HG02943 (cell line): Measurements from ENCODE around the gene TNIP3.
"Not testable (repeated sequence)": the region's sequence is repeated elsewhere in the genome, so short reads cannot be mapped to it uniquely, and the experiment has no call there.

Experiments
- ATAC-seq: cut with Tn5 transposase; IDR thresholded peaks from one replicate; pipeline ENCODE4 v1.9.1; 2021; ENCODE audit warnings: mild to moderate bottlenecking, low read depth, moderate library complexity; ENCODE audit not compliant: unreplicated experiment

The TNIP3 gene

DNA sequence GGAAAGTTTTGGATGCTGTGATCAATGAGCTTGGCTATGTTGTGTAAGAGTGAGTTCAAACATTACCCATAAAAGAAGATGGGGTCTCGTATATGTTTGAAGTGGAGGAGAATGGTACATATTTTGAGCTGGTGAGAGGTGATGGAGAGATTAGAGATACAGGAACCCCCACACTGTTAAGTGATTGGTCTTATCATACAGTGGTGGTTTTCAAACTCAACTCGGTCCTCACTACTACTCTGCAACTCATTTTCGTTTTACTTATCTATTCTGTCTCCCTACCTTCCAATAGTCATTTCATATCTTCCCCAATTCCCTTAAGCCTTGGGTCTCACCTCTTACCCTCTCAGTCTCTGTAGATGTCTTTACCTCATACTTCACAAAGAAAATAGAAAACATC, 16.4 kb upstream of the TNIP3 start:
- no peak for ATAC-seq

DNA sequence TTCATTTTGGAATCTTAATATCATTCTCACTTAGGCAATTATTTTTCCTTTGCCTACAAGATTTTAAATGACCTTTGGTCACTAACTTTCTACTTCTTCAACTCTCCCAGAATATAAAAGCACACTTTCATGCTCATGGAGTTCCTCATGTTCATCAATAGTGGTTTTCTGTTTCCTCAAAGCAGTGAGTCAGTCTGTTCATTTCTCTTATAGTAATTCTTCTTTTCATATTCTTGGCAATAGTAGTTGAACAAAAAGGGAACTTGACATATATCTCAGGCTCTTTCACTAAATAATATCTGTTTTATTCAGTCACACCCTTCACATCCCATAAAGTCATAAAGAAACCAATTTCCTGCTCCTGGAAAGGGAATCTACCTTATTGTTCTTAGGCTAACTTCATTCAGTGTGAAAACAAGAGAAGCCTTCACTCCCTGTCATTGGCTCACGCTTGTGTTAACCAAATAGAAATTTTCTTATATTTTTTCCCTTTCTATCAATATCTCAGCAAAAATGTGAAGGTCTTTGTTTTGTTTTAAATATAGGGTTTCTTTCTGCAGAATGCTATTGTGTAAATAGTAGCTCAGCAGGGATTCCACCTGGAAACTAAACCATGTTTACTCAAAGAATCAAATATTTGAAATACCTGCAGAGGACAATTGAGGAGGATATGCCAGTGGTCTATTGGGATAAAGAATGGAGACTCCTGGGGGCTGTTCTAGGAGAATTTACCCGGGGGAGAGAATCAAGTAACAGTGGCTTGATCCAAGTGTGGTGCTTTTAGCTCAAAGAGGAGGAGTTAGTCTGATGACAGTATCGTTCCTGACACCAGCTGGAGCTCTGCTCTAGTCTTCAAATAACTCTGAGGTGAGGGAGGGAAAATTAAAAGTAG, 13.4 kb upstream of the TNIP3 start:
- ATAC-seq = no peak

DNA sequence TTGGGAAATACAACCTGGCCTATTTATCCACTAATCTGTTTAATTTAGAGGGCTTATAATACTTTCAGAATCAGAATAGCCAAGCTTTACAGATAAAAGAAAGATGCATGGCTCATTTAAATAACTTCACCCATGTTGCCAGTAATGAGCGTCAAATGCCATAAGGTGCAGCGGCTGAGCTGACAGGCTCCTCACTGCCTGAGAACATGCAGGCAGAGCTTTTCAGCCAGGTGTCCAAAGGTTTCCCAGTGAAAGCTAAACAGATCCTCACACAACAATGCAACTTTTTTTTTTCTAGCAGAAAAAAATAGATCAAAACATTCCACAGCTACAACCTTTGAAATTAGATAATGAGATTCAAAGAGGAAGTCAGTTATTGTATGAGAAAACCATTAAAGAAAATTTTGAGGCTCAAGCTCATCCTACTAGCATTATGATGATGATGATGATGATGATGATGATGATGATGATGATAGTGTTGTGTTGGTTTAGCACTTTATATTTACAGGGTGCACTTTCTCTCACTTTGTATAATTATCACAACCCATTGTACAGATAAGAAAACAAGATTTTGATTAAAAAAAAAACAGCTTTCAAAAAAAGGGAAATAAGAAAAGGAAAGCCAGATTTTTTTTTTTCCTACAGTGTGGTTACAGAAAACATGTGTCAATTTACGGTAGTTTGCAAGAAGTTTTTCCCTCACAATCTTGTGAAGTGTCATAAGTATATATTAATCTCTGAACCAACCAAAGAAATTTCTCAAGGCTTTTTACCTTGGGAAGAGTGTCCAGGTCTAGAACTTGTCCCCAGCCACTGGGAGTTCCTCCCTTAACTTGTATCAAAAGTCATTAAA, 12.2 kb upstream of the TNIP3 start:
- no peak for ATAC-seq

DNA sequence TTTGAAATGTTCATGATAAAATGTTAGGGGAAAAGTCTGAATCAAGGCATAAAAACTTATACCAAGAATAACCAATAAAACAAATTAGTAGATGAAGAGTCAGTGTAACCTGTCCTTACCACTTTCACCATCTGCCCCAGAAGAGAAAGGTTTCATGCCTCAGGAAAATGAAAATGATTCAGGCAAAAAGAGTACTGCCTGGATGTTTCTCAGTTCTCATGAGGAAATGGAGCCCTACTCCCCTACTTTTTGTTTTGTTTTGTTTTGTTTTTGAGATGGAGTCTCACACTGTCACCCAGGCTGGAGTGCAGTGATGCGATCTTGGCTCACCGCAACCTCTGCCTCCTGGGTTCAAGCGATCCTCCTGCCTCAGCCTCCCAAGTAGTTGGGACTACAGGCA, 7.4 kb upstream of the TNIP3 start:
- ATAC-seq = not testable (repeated sequence)

DNA sequence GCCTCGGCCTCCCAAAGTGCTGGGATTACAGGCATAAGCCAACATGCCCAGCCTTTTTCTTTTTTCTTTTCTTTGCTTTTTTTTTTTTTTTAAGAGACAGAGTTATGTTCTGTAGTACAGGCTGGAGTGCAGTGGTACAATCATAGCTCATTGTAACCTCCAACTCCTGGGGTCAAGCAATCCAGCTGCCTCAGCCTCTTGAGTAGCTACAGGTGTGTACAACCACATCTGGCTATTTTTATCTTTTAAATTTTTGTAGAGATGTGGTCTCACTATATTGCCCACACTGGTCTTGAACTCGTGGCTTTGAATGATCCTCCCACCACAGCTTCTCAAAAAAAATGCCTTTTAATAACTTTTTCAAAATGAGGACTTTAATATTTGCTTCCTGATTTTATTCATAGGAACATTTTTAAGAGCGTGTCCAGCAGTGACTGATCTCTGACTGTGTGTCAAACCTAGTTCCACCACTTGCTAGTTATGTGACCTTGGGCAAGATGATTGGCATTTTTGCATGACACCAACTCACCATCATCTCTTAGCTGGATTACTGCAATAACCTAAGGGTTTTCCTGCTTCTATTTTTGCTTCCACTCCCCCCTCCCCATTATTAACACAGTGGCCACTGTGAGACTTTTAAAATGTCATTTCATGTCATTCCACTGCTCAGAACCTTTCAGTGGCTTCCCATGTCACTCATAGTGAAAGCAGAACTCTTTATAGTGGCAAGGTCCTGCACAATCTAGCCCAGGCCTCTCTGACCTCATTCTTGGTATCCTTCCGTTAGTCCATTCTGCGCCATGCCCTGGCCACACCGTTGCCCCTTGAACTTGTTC, 4.5 kb upstream of the TNIP3 start:
- ATAC-seq = no peak

DNA sequence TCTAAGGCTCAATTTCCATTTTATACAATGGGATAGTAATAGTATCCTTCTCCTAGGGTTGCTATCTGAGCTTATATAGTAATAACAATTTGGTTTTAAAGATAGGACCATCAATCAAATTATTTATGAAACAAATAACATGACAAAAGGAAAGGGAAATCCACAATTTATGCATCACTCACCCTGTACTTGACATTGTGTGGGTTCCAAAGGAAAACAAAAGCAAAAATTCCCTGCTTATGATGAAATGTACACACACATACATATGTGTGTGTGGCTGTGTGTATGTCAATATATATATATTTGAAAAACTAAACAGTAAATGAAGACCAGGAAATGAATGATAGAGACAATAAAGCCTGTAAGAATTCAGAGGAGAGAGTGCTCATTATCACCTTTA, 2.9 kb upstream of the TNIP3 start:
- ATAC-seq = no peak

DNA sequence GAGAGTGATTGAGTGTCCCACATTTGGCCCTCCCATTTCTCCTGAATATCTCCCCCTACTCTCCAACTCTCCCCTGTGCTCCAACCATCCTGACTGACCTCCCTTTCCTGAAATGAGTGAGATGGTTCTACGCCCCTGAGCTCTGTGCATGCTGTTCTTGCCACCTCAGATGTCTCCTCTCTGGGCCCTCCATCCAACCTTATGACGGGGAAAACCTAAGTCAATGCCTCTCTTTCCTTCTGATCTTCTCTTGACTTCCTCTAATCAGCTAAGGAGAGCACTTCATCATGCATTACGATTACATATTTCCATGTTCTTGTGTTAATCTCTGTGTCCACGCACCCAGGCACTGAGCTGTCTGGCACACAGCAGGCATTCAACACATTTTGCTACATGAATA, 1.1 kb upstream of the TNIP3 start:
- ATAC-seq = no peak

DNA sequence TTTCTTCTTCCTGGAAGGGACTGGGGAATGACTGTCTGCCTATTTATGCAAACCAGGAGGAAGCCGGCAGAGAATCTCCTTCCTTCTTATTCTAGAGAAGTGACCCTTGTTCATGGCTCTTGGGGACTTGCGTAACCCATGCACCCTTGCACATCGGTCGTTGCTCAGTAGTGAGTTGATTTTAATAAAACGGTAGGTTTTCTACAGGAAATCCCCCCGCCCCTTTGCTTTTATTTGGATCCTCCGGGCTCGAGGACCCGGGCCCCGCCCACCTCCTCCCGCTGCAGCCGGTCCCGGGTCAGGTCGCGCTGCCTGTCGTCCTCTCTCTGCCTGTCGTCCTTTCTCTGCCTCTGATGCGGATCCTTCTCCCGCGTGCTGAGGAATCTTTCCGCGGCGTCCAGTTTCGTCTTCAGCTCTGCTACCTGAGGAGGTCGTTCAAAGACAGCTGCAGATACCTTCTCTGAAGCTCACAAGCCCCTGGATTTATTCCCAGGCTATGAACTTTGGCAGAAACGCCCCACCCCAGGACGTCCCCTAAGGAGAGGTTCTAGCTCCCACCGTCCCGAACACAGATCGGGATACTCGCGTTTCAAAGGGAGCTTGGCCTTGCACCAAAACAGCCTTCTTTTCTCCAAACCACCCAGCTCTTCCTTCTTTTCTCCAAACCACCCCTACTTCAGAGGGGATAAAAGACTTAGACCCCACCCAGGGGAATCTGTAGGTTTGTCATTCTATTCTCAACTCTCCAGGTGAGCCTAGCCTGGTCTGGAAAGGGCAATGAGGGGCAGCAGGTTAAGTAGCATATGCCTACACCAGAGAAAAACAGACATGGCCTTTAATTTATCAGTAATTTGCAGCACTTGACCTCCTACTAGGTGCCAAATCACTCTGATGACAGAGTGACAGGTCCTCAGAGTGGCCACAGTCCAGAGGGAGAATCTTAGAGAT, 7.0 kb downstream of the TNIP3 start:
- ATAC-seq = no peak

DNA sequence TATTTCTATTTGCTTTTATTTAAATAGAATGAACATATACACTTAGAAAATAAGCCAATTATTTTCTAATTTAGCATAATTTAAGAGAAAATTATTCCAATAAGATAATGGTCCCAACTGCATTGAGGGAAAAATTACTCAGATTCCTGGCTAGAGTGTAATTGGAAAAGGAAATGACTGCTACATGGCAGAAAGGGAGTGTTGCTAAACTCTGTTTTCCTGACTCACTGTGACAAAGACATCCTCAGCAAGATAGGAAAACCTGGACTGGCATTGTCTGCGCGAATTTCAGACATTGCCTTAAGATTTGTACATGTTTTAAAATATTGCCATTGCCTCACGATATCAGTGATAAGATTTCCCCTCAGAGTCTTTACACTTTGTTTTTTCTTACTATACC, 8.2 kb downstream of the TNIP3 start:
- ATAC-seq = no peak

DNA sequence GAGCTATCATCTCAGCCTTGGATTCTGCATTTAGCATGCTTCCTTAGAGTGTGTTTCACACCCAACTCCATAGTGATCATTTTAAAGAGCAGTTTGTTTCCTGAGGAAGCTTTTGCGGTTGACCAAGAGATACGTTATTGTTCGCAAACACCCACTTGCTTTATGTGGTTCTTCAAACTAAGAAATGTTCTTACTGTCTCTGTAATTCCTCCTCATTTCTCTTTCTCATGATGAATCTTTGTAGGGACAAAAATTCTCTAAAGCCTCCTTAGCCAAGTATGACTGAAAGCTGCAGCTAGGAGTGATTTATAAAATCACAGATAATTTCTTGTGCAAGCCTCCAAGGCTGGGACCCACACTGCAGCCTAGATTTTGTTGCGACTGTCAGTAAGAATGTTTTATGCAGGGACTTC, 10.0 kb downstream of the TNIP3 start:
- ATAC-seq = no peak

DNA sequence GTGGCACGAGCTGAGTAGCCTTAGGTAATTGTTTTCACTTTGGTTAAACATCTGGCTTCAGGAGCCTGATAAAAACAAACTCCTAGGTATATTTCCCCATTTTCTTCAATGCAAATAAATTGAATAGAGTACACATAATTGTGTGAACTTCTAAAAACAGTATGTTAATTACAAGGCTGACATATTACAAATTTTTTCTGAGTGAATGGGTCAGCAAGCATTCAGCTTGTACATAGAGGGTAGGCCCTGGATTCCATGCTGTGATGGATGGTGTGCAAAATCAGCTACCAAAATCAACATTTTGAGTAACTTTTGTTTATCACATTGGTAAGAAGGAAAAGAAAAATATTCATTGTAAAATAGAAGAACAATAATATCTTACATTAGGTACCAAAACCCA, 12.2 kb downstream of the TNIP3 start:
- no peak for ATAC-seq

DNA sequence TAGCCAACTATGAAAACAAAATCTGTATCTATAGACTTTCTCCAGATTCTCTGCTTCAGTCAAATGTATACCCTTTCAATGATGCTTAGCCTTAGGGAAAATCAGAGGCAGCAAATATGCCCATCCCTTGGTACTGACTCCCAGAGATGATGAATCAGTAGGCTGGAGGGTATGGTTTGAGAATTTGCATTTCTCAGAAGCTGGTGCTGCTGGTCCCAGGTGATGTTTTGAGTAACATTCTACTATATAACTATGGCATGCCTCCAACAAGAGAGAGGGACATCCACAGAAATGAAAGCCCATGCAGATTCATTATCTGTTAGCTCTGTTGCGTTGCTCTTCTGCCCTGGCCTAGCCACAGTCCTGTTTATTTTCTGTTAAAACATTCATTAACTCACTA, 13.6 kb downstream of the TNIP3 start:
- ATAC-seq = no peak

DNA sequence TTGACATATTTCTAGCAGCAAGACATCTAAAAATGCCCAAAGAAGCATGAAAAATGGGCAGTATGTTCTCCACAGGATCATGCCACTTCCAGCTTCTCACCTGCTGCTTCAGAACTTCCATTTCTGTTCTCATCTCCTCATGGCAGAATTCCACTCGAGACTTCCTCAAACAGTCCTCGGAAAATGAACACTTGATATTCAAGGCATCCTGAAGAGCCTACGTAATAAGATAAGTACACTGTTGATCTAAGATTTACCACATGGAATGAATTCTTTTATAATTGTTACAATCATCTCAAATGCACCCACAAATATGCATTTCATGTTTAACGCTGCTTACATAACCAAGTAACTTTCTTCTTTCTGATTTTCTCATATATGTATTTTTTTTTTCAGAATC, 14.1 kb downstream of the TNIP3 start:
- ATAC-seq = no peak

DNA sequence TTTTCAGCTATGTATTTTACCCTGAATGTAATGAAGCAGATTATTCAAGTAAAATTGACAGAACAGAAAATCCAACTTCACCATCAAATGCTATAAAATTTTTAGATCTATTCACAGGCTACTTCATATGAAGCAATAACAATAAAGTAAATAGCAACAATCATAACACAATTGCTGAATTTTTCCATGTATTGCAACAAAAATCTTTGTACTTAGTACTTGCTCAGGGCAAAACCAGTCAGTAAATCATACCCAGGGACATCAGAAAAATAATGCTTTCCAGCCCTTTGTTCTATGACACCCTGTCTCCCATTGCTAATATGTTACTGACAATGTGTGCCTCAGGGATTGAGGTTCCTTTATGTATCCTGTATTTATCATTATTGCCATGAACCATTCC, 15.5 kb downstream of the TNIP3 start:
- no peak for ATAC-seq

DNA sequence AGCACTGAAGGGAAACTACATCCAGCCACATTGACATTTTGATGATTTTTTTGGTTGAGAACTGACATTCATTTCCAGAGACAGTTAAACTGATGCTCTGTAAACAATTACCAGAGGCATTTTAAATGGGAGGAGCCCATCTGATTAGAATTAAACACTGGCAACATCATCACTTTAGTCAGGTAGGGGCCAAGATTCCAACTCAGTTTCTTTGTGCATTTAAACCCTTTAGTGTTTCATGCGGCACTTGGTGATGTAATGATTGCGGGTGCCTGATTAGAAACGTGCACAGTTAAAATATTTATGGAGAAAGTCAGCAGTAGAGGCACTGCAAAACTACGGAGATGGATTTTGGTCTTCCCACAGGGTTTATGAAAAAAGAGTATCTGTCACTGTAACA, 16.1 kb downstream of the TNIP3 start:
- ATAC-seq = no peak

DNA sequence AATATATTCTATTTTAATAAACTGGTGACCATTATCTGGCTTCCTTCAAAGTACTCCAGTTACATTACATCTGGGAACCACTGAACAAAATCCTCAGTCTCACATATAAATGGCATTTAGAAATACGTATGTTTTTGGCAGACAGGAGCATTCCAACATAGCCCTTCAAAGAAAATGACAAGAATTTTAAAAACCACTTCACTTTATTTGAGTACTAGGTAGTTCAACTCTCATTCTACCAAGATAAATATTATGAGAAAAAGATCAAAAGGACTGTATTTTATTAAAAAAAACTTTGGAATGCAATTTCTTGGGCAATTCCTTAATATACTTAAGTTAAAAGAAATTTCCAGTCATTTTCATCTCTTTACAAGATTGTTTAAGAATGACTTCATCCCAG, 17.6 kb downstream of the TNIP3 start:
- ATAC-seq = no peak

DNA sequence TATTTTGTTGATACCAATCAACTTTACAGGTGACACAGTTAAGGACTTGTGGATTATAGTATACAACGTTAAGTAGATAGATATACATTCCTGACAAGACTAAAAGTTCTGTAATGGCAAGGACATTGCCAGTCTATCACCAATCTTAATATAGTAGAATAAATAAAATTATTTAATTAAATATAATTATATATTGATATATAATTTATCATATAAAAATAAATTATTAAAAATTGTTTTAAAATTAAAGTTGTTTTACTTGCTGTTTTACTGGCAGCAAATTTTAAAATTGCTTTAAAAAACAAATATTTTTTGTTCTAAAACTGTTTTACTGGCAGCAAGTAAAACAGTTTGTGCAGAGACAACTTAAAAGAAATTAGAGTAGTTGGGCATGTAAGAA, 18.7 kb downstream of the TNIP3 start:
- ATAC-seq = no peak

DNA sequence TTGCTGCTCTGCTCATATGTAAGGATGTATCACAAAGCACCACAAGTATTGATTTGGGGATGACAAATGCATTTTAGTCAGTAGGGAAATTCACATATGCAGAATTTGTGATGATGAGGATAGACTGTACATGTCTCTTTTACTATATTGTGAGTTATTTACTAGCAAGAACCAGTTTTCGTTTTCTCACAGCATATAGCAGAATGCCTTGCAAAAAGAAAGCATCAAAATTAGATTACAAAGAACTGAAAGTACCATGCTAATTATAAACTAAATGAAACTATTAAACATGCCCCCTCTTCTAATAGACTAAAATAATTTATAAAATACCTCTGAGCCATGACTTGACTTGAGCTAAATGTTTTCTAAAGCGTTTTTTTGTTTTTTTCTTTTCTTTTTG, 20.1 kb downstream of the TNIP3 start:
- ATAC-seq = no peak

DNA sequence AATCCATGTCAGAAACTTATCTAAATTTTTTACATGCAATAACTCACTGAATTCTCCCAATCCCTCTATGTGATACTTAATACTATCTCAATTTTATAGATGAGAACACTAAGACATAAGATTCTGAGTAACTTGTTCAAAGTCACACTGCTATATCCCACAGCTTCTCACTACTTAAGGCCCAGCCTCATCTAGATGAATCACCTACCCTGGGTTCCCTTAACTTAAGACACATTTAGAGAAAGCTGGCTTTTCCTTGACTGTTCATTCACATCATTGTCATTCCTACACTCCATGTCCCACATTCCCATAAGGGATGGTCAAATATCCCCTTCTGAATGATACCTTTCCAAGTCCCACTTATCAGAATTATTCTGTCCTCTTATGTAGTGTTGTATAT, 21.0 kb downstream of the TNIP3 start:
- ATAC-seq = no peak
